ENCODE measurements around the gene PEX14.

The PEX14 gene

GRCh38 chr1:10564063-10564462 is 89.3 kb downstream of the PEX14 start:
- no peak for TF ChIP-seq SNAI2 (CRISPR knock-in tag; IDR thresholded peaks at IDR 0.05)
- no peak for TF ChIP-seq ARNTL (CRISPR knock-in tag; IDR thresholded peaks at IDR 0.05; ENCODE audit: borderline replicate concordance, low read depth)
- TF ChIP-seq PPARA (CRISPR knock-in tag; IDR thresholded peaks at IDR 0.05; ENCODE audit: borderline replicate concordance), result no peak
- TF ChIP-seq GLIS3 (CRISPR knock-in tag; IDR thresholded peaks at IDR 0.05), result no peak
- TF ChIP-seq TCF4 (CRISPR knock-in tag; IDR thresholded peaks at IDR 0.05; ENCODE audit: borderline replicate concordance), result no peak
- TF ChIP-seq ESRRG (CRISPR knock-in tag; IDR thresholded peaks at IDR 0.05), result no peak
- TF ChIP-seq OSR1 (CRISPR knock-in tag; IDR thresholded peaks at IDR 0.05), result no peak
- TF ChIP-seq ZNF8 (CRISPR knock-in tag; IDR thresholded peaks at IDR 0.05), result no peak
- no peak for TF ChIP-seq POU6F1 (CRISPR knock-in tag; IDR thresholded peaks at IDR 0.05; ENCODE audit: borderline replicate concordance, low read depth)
- no peak for TF ChIP-seq CREB5 (CRISPR knock-in tag; IDR thresholded peaks at IDR 0.05; ENCODE audit: low read depth)
- TF ChIP-seq ZFP3 (CRISPR knock-in tag; IDR thresholded peaks at IDR 0.05), result no peak
- no peak for TF ChIP-seq TSHZ2 (CRISPR knock-in tag; IDR thresholded peaks at IDR 0.05)
- no peak for TF ChIP-seq CSRNP3 (CRISPR knock-in tag; IDR thresholded peaks at IDR 0.05)
- TF ChIP-seq ZNF70 (CRISPR knock-in tag; IDR thresholded peaks at IDR 0.05), result no peak
- no peak for ATAC-seq

GRCh38 chr1:10569531-10569930 is 94.8 kb downstream of the PEX14 start:
- TF ChIP-seq CREB5 (CRISPR knock-in tag; IDR thresholded peaks at IDR 0.05; ENCODE audit: low read depth) (no peak), ZC3H10 (CRISPR knock-in tag; IDR thresholded peaks at IDR 0.05) (no peak), BACH2 (CRISPR knock-in tag; IDR thresholded peaks at IDR 0.05; ENCODE audit: borderline replicate concordance) (no peak), RARB (CRISPR knock-in tag; IDR thresholded peaks at IDR 0.05) (no peak), GLIS3 (CRISPR knock-in tag; IDR thresholded peaks at IDR 0.05) (no peak), CSRNP3 (CRISPR knock-in tag; IDR thresholded peaks at IDR 0.05) (no peak), PATZ1 (CRISPR knock-in tag; IDR thresholded peaks at IDR 0.05; ENCODE audit: borderline replicate concordance) (no peak), TCF4 (CRISPR knock-in tag; IDR thresholded peaks at IDR 0.05; ENCODE audit: borderline replicate concordance) (no peak), ARNTL (CRISPR knock-in tag; IDR thresholded peaks at IDR 0.05; ENCODE audit: borderline replicate concordance, low read depth) (no peak), PPARA (CRISPR knock-in tag; IDR thresholded peaks at IDR 0.05; ENCODE audit: borderline replicate concordance) (no peak), ZNF8 (CRISPR knock-in tag; IDR thresholded peaks at IDR 0.05) (no peak), POU6F1 (CRISPR knock-in tag; IDR thresholded peaks at IDR 0.05; ENCODE audit: borderline replicate concordance, low read depth) (no peak), ZNF70 (CRISPR knock-in tag; IDR thresholded peaks at IDR 0.05) (no peak), ZFP3 (CRISPR knock-in tag; IDR thresholded peaks at IDR 0.05) (no peak), ZNF565 (CRISPR knock-in tag; conservative IDR thresholded peaks at IDR 0.05; ENCODE audit: low read depth) (no peak), ESRRG (CRISPR knock-in tag; IDR thresholded peaks at IDR 0.05) (no peak), TOX (CRISPR knock-in tag; IDR thresholded peaks at IDR 0.05; ENCODE audit: borderline replicate concordance) (no peak), ISL1 (CRISPR knock-in tag; IDR thresholded peaks at IDR 0.05) (no peak)
- ATAC-seq, result no peak

All from SK-N-SH treated with all-trans-retinoic acid at 6 μM for 48 hours (cell line).